Left colon (tissue), 2 donors: Measurements from ENCODE around the gene ASZ1. TPM values are rescaled to one million over a fixed set of nuclear protein-coding genes. Genes with fewer than 3 reads are reported as not detected.

ENCODE experiments used
- ATAC-seq: fragments of 200-7000 bp; cut with Tn5 transposase; one replicate; pipeline ENCODE4 v1.9.1; 2020; ENCODE audit warnings: mild to moderate bottlenecking, moderate library complexity
- DNase-seq, 2 donors: peaks; one replicate each; pipeline ENCODE4 v3.0.0-alpha.2; 2020
- intact Hi-C, 2 donors: fragments of 100-400 bp; cut with DNase I in 1 of 2; cut with micrococcal nuclease in 1 of 2; formaldehyde crosslinking; loops; one replicate each; pipeline versions ENCODE4 v1.11.2 to v1.14.0; 2022; cut with DNase I, micrococcal nuclease
- total RNA-seq, 2 donors: library from RNA; stranded (reverse); fragmentation: NEBNext Ultra II Directional; extraction: Animal tissue kit (Norgen Biotek cat#: 25700); gene quantifications; one replicate each; pipeline ENCODE4 v1.2.1, GENCODE V29; 2021
- donor health status: DM: no; HTN: no; CAD: no.
- donor health status: DM: yes; HTN: yes; CAD: no.

The ASZ1 gene
- total RNA-seq, 2 donors from 2014 or later, result not detected

DNA sequence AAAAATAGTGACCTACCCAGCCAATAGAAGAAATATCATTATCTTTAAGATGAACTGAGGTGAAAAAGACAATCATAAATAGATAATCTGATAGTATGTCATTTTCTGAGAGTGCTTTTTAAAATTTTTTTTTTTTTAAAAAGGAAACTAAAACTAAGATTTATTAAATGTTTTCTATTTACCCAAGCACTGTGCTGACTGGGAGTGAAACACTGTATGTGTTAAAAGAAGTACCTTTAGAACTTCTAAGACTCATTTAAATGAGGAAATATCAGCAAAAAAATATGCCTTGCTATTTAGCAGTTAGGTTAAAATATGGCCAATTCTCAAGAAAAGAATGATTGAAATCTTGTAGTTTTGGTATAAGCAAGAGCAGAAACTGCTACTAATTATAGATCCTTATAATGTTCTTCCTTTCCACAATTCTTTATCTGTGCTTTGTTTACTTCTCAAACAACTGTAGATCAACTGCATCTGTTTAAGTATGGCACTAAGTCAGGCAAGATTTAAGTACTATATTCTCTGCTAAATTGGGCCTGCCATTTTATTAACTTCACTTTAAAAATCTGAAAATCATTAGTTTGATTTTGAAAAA is 64.9 kb downstream of the ASZ1 start:
- no peak for DNase-seq
- ATAC-seq, result no peak
- intact Hi-C loops, result no loop called here

DNA sequence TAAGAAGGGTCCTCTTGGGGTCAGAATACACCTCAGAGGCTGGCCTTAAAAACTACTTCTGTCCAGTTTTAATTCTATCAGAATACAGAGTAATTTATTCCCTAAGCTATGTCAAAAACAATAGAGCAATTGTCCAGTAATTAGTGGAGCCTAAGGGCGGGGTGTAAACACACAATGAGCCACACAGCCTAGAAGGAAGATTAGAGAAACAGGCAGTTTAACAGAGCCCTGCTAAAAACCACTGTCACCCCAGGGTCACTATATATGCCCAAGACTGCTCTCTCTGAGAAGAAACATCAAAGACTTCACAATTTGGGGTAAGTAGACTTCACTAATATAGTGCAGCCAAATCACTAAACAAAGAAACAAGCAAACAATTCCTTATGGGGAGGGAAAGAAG is 77.3 kb downstream of the ASZ1 start:
- DNase-seq, result no peak
- peak; percentile 64 for ATAC-seq
- intact Hi-C loops, result no loop called here

- intact Hi-C loops, result no loop called here
- DNase-seq, result no peak
These were observed 77.7 kb downstream of the ASZ1 start for GRCh38 chr7:117349570-117349969.

DNA sequence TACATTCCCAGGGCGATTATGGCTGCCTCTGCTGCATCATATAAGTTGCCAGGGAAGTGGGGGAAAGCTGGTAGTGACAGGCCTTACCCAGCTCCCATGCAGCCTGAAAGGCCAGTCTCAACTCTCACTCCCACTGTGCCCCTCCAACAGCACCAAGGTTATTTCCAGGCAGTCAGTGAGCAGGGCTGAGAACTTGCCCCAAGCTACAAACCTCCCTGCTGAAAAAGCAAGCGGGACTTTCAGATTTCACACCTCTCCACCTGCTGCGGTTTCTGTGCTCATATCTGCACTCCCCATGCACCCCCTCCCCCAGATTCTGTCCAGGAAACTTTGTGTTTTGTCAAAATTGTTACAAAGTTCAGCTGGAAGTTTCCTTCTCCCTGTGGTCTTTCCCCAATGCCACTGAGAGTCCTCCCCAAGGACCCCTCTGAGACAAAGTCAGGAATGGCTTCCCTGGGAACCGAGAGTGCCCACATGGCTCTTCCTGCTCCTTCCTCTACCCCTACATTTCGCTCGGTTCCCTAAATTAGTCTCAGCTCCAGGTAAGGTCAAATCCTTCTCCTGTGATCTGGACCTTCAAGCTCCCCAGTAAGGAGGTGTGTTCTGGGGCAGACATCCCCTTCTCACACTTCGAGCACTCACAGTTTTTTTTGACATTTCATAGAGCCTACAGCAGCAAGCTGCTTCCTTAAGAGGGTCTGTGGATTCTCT is 79.2 kb downstream of the ASZ1 start:
- intact Hi-C loops, result no loop called here
- DNase-seq (no peak), ATAC-seq (no peak)

More at GRCh38 chr7:117349570-117349969, 77.7 kb downstream of the ASZ1 start:
- ATAC-seq, result no peak

GRCh38 chr7:117347480-117347879 is 79.8 kb downstream of the ASZ1 start:
- DNase-seq (no peak), ATAC-seq (no peak)
- intact Hi-C loops, result no loop called here

GRCh38 chr7:117346161-117346560 is 81.1 kb downstream of the ASZ1 start:
- no peak for ATAC-seq
- intact Hi-C loops, result no loop called here
- DNase-seq, result no peak

DNA sequence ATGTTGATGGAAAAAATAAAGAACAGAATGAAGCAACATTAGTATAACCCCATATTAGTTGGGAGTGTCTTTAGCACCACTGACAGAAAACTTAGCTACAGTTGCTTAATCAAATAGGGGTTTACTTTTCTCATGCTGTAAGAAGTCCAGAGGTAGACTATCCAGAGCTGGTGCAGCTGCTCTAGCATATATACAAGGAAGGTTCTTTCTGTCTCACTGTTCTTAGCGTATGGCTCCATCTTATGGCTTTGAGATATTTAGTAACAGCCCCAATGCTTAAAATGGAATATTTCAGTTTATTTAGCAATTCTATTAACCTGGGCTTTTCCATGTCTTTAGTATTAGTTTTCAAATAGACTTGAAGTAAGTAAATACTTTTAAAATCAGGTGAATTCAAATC is 89.3 kb downstream of the ASZ1 start:
- intact Hi-C loops, result no loop called here

DNA sequence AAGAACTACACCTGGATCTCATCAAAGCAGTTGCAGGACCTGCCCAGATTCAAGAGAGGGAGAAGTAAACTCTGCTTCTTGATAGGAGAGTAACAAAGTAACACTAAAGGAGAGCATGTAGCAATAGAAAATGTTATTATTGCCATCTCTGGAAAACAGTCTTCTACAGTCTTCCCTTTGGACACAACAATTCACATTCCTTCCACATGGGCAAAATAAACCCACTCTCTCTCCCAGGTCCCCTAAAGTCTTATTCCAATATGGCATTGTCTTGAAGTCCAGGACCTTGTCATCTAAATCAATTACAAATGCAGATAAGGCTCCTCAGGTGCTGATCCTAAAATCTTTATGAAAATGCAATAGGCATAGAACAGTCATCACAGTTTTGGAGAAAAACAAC is 94.1 kb downstream of the ASZ1 start:
- DNase-seq, result no peak
- intact Hi-C loops, result no loop called here
- ATAC-seq, result no peak

More for the DNA sequence above, 89.3 kb downstream of the ASZ1 start:
- DNase-seq, result no peak
- no peak for ATAC-seq

GRCh38 chr7:117332031-117332430 is 95.3 kb downstream of the ASZ1 start:
- intact Hi-C loops, result no loop called here
- ATAC-seq (no peak), DNase-seq (no peak)

DNA sequence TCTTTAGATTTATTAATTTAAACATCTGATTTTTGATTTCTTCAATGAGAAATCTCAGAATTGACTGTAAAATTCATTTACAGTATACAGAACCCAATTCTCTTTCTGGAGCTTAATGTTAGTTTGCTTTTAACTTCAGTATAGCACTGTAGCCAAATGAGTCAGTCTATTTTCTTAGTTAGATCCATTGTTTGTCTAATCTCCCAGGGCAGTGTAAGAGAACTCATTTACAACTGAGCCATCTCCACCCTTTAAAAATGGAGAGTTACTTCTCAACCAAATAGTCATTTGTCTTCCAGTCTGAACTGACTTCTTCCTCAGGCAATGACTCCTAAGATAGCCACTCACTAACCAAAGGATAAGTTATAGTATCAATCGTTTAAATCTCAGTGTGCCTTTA is 101.5 kb downstream of the ASZ1 start:
- no peak for ATAC-seq

DNA sequence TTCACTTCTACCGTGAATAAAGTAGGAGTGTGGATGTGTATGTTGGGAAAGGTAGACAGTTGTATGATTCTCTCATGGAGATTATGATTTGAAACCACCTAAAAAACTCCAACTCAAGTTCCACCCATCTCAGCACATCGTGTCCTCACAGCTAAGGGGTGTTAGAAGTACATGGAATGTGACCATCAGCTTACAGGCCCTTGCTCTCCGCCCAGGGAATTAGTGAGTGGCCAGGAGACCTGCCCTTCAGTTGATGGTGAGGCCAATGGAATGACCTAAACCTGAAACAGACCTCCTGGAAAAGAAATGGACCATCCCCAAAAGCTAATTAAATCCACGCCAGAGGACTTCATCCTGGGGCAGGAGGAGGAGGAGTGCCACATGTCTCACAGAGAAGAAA is 102.3 kb downstream of the ASZ1 start:
- DNase-seq (no peak), ATAC-seq (no peak)
- intact Hi-C loops, result no loop called here

More for the DNA sequence above, 101.5 kb downstream of the ASZ1 start:
- intact Hi-C loops, result no loop called here
- DNase-seq, result no peak

- ATAC-seq, result no peak
- DNase-seq, result no peak
- intact Hi-C loops, result no loop called here
These were observed 103.2 kb downstream of the ASZ1 start for GRCh38 chr7:117323851-117324711.

- no peak for DNase-seq
These were observed 103.9 kb downstream of the ASZ1 start for GRCh38 chr7:117323305-117323850.

DNA sequence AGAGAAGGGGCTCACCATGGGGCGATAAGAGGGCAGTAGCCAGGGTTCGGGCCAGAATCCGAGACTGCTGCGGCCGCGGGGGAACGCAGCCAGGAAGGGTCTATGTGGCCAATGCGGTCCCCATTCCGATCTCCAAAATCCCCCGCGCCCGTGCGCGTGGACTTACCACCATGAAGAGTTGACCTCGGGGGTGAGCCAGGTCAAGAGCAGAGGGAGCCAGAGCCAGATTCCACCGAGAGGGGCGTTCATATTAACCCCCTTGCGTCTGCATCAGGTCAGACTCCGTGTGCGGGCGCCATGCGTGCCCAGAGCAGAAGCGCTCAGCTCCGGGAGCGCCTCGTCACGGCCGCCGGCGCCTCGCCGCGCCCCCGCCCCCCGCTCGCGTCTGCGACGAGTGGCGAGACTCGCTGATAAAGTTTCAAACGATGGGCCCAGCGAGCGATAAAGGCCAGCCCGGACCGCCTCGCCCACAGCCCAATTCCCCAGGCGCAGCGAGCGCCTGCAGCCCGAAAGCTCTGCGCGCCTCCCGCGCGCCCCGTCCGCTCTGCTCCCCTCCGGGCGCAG is 104.5 kb downstream of the ASZ1 start, which contains the start of gene WNT2:
Gene WNT2, minus strand, starts transcription at position 318 of the 564 bp plus-strand sequence. Its CDS starts 69 bp downstream, at position 249.
- DNase-seq, result no peak
- intact Hi-C loops, result no loop called here
- ATAC-seq, result no peak

More at GRCh38 chr7:117323305-117323850, 103.9 kb downstream of the ASZ1 start:
- intact Hi-C loops, result no loop called here
- ATAC-seq, result no peak

- ATAC-seq, result no peak
- no peak for DNase-seq
- intact Hi-C loops, result no loop called here
These were observed 106.8 kb downstream of the ASZ1 start for GRCh38 chr7:117320523-117320922.

DNA sequence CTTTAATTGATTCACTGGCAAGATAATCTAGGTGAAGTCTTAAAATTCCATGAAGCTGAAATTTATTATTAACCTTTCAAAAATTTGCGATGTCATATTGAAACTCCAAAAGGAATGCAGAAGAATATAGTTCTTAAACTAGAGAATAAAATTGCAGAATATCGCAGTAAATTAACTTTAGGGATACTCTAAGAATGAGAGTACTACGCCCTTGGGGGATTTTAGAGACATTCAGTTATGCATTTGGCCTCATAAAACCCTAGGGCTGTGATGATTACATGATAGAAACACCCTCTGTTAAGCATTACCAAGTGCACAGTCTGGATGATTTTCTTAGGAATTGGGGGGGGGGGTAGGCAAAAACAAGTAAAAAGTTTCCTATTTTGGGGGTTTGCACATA is 108.1 kb downstream of the ASZ1 start:
- ATAC-seq, result no peak
- DNase-seq, result no peak
- intact Hi-C loops, result no loop called here

- ATAC-seq, result no peak
- intact Hi-C loops, result no loop called here
- no peak for DNase-seq
These were observed 113.7 kb downstream of the ASZ1 start for GRCh38 chr7:117313582-117313981.
